ENCODE results near the gene MARCHF10. TPM values are rescaled to one million over a fixed set of nuclear protein-coding genes. Genes with fewer than 3 reads are reported as not detected.

MARCHF10 gene
- total and polyA plus RNA-seq, 9 donors = 0.06 to 6.5 (median 0.46) TPM; not detected in 3

- H3K9me3 ChIP-seq = no peaks in the 10 kb centered on the region
- intact Hi-C loops (cut with DNase I) = no loop called here
- TF ChIP-seq EP300 (IDR thresholded peaks at IDR 0.05) (no peak), POLR2A (IDR thresholded peaks at IDR 0.05) (no peak), CTCF (IDR thresholded peaks at IDR 0.05) (no peak)
- H3K27me3 ChIP-seq = no peaks in the 10 kb centered on the region
- H3K4me1 ChIP-seq (ENCODE audit: insufficient read depth) = peaks cover 5% of the 10 kb centered on the region
- H3K27ac ChIP-seq = no peak overlapping the region
- 55 to 67% (median 59%) methylated on average over 16 of the region's 16 CpGs for WGBS, 3 donors
- H3K4me3 ChIP-seq = no peak overlapping the region
- DNase-seq = no peak
- H3K36me3 ChIP-seq = no peaks in the 10 kb centered on the region
These were observed 83.5 kb downstream of the MARCHF10 start for GRCh38 chr17:62724398-62725146.

- 26 to 36% (median 30%) methylated on average over 7 of the region's 7 CpGs for whole genome bisulfite sequencing, 3 donors
- DNase-seq = no peak
- no peaks in the 10 kb centered on the region for H3K27me3 ChIP-seq
- H3K9me3 ChIP-seq = no peaks in the 10 kb centered on the region
- no peak overlapping the region for H3K4me3 ChIP-seq
- peaks cover 5% of the 10 kb centered on the region for H3K4me1 ChIP-seq (ENCODE audit: insufficient read depth)
- intact Hi-C loops (cut with DNase I) = no loop called here
- TF ChIP-seq POLR2A (IDR thresholded peaks at IDR 0.05) = no peak
- TF ChIP-seq CTCF (IDR thresholded peaks at IDR 0.05) = no peak
- no peak for TF ChIP-seq EP300 (IDR thresholded peaks at IDR 0.05)
- H3K27ac ChIP-seq = no peak overlapping the region
- no peaks in the 10 kb centered on the region for H3K36me3 ChIP-seq
These were observed 84.3 kb downstream of the MARCHF10 start for GRCh38 chr17:62723842-62724241.

GRCh38 chr17:62722625-62723024 is 85.5 kb downstream of the MARCHF10 start:
- Histone ChIP-seq H3K27me3 (no peaks in the 10 kb centered on the region), H3K36me3 (no peaks in the 10 kb centered on the region), H3K27ac (no peak overlapping the region), H3K9me3 (no peaks in the 10 kb centered on the region), H3K4me1 (ENCODE audit: insufficient read depth) (peaks cover 5% of the 10 kb centered on the region), H3K4me3 (no peak overlapping the region)
- DNase-seq = no peak
- intact Hi-C loops (cut with DNase I) = no loop called here
- 0 to 8% (median 1%) methylated on average over 1 of the region's 1 CpG for WGBS, 3 donors
- TF ChIP-seq CTCF (IDR thresholded peaks at IDR 0.05) = no peak
- TF ChIP-seq EP300 (IDR thresholded peaks at IDR 0.05) = no peak
- TF ChIP-seq POLR2A (IDR thresholded peaks at IDR 0.05) = no peak

GRCh38 chr17:62720126-62720850 is 87.8 kb downstream of the MARCHF10 start:
- intact Hi-C loops (cut with DNase I) = no loop called here
- Histone ChIP-seq H3K4me3 (no peak overlapping the region), H3K27ac (no peak overlapping the region), H3K36me3 (no peaks in the 10 kb centered on the region), H3K9me3 (no peaks in the 10 kb centered on the region), H3K4me1 (ENCODE audit: insufficient read depth) (peaks cover 5% of the 10 kb centered on the region), H3K27me3 (no peaks in the 10 kb centered on the region)
- WGBS, 3 donors = 95 to 97% (median 96%) methylated on average over 3 of the region's 3 CpGs
- DNase-seq = no peak
- TF ChIP-seq CTCF (IDR thresholded peaks at IDR 0.05) (no peak), EP300 (IDR thresholded peaks at IDR 0.05) (no peak), POLR2A (IDR thresholded peaks at IDR 0.05) (no peak)

Measured in ovary (tissue), 9 donors.